Fibroblast of the aortic adventitia (primary cell): Measurements from ENCODE around the gene KDM4D. TPM values are rescaled to one million over a fixed set of nuclear protein-coding genes. Genes with fewer than 3 reads are reported as not detected.
"Not testable (repeated sequence)": the region's sequence is repeated elsewhere in the genome, so short reads cannot be mapped to it uniquely, and the experiment has no call there.

Experiments
- DNase-seq: peaks from one replicate; pipeline ENCODE4 v3.0.0-alpha.2; 2010; ENCODE audit warnings: low read depth
- H3K4me3 ChIP-seq: 2 replicates; pipeline ENCODE4 v1.5.1; 2011; ENCODE audit warnings: low read depth, mild to moderate bottlenecking, control low read depth, low read length, moderate library complexity
- total RNA-seq: library from RNA; depleted of rRNA; stranded (reverse); fragments of >200 nt; gene quantifications from 2 replicates; pipeline ENCODE4 v1.2.3, GENCODE V29; 2012; ENCODE audit warnings: low replicate concordance
- TF ChIP-seq, protein P1 (sequence below): IDR thresholded peaks from 2 replicates; pipeline ENCODE4 v1.5.1; 2011; ENCODE audit warnings: mild to moderate bottlenecking, low read length, control low read depth, inconsistent platforms; ENCODE audit not compliant: insufficient read depth

Gene KDM4D
- total RNA-seq, 1 donor, result 1.1 TPM

DNA sequence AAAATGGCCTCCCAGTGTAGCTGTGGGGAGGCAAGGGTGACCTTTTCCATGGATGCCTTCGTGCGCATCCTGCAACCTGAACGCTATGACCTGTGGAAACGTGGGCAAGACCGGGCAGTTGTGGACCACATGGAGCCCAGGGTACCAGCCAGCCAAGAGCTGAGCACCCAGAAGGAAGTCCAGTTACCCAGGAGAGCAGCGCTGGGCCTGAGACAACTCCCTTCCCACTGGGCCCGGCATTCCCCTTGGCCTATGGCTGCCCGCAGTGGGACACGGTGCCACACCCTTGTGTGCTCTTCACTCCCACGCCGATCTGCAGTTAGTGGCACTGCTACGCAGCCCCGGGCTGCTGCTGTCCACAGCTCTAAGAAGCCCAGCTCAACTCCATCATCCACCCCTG lies 24.8 kb downstream of the KDM4D start:
- DNase-seq, result no peak
- TF ChIP-seq, protein P1, sequence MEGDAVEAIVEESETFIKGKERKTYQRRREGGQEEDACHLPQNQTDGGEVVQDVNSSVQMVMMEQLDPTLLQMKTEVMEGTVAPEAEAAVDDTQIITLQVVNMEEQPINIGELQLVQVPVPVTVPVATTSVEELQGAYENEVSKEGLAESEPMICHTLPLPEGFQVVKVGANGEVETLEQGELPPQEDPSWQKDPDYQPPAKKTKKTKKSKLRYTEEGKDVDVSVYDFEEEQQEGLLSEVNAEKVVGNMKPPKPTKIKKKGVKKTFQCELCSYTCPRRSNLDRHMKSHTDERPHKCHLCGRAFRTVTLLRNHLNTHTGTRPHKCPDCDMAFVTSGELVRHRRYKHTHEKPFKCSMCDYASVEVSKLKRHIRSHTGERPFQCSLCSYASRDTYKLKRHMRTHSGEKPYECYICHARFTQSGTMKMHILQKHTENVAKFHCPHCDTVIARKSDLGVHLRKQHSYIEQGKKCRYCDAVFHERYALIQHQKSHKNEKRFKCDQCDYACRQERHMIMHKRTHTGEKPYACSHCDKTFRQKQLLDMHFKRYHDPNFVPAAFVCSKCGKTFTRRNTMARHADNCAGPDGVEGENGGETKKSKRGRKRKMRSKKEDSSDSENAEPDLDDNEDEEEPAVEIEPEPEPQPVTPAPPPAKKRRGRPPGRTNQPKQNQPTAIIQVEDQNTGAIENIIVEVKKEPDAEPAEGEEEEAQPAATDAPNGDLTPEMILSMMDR, result no peak

DNA sequence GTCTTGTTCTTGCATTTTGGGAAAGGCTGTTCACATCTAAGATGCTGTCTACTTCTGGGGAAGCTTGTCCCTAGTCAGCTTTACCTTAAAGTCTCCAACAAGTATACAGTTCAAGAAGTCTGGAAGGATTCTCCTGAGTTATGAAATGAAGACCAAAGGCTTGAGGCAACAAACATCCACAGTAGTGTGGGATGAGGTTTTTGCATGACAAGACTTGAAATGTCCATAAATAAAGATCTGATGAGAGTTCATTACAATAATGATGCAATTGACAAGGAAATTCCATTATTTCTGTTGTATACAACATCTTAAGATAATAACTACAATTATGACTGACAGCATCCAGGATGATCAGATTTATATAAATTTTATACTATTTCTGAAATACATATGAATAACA lies 30.2 kb downstream of the KDM4D start:
- no peak overlapping the region for H3K4me3 ChIP-seq
- TF ChIP-seq, protein P1, result no peak
- DNase-seq, result no peak

More for the DNA sequence above, 24.8 kb downstream of the KDM4D start:
- H3K4me3 ChIP-seq, result no peak overlapping the region

DNA sequence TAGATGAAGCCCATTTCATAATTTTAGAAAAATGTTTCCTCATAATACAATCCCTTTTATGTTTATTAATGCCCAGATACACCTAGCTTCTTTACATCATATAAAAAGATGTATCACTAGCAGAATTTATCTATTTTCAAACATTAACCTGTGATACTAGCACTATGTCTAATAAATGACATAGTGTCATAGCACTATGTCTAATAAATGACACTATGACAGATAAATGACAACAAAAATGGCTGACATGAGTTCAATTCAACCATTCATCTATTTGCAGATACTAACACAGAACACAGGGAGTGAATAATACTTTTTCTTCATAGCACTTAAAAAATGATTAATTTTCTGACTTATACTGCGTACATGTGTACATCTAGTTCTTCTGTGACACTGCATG lies 32.1 kb downstream of the KDM4D start:
- TF ChIP-seq, protein P1, result no peak
- H3K4me3 ChIP-seq, result no peak overlapping the region
- DNase-seq, result no peak

DNA sequence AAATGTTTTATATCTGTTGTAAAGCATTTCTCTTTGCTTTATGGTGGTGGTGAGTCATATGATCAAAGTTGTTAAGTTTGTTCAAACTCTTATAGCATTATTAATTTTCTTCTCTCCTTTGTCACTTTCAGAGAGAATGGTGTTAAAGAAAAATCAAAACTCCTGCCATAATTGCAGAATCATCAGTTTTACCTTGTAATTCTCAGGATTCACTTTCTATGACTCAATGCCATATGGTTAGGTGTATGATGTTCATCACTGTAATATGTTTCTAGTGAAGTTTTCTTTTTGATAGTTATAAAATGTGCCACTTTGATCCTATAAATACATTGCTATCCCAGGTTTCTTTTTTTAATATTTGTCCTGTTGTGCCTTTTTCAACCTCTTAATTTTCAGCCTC lies 37.9 kb downstream of the KDM4D start:
- H3K4me3 ChIP-seq, result no peak overlapping the region
- DNase-seq, result no peak
- TF ChIP-seq, protein P1, result no peak

DNA sequence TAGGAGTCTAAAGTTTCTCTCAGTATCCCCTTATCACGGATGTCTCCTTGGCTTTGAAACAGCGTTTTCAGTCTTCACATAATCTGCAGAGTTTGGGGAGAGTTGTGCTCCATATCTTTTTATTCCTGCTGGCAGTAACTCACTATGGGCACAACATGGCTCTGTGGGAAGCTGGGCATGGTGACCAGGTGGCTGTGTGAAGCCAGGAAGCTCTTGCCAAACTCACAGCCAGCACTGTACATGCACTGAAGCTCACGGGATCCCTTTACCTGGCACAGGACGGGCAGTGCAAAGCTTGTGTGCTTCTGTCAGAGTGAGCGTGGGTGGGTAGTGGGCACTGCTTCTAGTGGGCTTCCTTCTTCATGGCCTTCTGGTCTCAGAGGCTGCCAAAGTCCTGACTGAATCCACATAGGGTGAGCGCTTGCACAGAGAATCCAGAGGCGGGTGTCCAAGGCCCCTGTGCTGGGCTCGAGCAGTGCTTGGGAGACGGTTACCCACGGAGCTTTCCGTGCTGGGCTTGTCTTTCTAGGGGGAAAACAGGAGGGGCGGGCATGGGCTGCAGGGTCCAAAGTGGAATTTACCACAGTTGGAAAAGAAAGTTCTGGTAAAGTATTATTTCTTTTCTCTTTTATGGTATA lies 40.8 kb downstream of the KDM4D start:
- DNase-seq, result no peak
- TF ChIP-seq, protein P1, result no peak
- no peak overlapping the region for H3K4me3 ChIP-seq

DNA sequence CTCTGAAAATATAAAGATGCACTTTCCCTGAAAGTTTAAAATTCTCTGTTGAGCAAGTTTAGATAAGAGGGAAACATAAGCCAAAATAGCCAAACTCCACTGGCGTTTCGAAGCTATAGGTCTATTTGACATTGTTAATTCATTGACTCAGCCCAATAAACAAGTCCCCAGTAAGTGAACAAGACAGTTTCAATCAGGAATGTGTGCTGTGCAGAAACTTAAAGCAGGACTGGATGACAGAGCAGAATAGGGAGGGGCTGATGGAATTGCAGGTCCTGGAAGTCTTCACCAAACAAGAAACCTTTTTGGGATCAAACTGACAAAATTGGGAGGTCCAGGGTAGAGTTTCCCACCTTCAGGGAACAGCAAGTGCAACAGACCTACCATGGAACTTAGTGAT lies 42.6 kb downstream of the KDM4D start:
- no peak for DNase-seq
- TF ChIP-seq, protein P1, result no peak
- H3K4me3 ChIP-seq, result no peak overlapping the region

DNA sequence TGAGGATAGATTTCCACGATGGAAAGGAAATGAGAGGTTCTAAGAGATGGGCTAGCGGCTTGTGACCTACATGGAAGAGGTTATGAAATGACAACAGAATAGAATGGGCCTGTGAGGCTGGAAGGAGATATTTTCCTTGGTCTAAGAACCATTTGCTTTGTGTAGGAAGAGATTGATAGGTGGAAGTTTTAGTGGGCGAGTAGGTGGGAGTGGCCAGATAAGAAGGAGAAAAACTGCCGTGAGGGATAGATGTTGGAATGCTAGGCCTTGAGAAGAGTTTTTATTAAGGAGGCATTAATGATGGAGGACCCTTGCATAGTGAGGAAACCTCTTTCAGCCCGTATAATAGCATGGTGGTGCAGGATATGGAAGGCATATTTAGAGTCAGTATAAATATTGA lies 48.0 kb downstream of the KDM4D start:
- not testable (repeated sequence) for H3K4me3 ChIP-seq, DNase-seq
